ENCODE results near the gene WDR82.

WDR82 gene

DNA sequence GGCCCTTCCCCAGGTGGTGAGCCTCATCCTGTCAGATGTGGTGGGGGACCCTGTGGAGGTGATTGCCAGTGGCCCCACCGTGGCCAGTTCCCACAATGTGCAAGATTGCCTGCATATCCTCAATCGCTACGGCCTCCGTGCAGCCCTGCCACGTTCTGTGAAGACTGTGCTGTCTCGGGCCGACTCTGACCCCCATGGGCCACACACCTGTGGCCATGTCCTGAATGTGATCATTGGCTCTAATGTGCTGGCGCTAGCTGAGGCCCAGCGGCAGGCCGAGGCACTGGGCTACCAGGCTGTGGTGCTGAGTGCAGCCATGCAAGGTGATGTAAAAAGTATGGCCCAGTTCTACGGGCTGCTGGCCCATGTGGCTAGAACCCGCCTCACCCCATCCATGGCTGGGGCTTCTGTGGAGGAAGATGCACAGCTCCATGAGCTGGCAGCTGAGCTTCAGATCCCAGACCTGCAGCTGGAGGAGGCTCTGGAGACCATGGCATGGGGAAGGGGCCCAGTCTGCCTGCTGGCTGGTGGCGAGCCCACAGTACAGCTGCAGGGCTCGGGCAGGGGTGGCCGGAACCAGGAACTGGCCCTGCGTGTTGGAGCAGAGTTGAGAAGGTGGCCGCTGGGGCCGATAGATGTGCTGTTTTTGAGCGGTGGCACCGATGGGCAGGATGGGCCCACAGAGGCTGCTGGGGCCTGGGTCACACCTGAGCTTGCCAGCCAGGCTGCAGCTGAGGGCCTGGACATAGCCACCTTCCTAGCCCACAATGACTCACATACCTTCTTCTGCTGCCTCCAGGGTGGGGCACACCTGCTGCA, 14.0 kb upstream of the WDR82 start:
- no peak overlapping the region for H3K4me3 ChIP-seq (ENCODE audit: low read depth, low read length)

DNA sequence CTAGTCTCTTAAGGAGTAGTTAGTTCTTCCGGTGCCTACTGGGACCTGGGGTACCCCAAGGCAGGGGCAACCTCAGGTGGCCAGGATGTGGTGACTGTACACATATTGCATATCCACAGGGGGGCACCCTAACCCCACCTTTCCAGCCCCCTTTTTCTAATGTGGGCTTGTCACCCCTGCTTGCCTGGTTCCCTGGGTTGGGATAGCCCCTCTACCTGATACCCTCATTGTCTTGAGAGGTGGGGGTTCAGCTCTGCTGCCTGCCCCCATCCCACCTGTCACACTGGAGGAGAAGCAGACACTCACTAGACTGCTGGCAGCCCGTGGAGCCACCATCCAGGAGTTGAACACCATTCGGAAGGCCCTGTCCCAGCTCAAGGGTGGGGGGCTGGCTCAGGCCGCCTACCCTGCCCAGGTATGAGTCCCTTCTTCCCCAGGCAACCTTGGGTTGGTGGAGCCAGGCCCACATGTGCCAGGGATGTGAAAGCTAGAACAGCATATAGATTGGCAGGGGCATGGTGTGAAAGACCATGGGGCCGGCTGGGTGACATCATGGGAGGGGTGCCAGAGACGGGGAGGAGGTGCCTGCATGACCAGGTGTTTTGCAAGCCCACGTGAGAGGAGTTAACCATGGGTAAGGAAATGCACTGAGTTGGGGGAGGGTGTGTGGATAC, 13.2 kb upstream of the WDR82 start:
- TF ChIP-seq, protein P1, sequence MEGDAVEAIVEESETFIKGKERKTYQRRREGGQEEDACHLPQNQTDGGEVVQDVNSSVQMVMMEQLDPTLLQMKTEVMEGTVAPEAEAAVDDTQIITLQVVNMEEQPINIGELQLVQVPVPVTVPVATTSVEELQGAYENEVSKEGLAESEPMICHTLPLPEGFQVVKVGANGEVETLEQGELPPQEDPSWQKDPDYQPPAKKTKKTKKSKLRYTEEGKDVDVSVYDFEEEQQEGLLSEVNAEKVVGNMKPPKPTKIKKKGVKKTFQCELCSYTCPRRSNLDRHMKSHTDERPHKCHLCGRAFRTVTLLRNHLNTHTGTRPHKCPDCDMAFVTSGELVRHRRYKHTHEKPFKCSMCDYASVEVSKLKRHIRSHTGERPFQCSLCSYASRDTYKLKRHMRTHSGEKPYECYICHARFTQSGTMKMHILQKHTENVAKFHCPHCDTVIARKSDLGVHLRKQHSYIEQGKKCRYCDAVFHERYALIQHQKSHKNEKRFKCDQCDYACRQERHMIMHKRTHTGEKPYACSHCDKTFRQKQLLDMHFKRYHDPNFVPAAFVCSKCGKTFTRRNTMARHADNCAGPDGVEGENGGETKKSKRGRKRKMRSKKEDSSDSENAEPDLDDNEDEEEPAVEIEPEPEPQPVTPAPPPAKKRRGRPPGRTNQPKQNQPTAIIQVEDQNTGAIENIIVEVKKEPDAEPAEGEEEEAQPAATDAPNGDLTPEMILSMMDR (IDR thresholded peaks at IDR 0.05; ENCODE audit: low read depth, low read length): peak; percentile 37; the same call in 1 of the 2 replicates
- no peak overlapping the region for H3K4me3 ChIP-seq (ENCODE audit: low read depth, low read length)

More for the DNA sequence above, 14.0 kb upstream of the WDR82 start:
- TF ChIP-seq, protein P1 (IDR thresholded peaks at IDR 0.05; ENCODE audit: low read depth, low read length): no peak

DNA sequence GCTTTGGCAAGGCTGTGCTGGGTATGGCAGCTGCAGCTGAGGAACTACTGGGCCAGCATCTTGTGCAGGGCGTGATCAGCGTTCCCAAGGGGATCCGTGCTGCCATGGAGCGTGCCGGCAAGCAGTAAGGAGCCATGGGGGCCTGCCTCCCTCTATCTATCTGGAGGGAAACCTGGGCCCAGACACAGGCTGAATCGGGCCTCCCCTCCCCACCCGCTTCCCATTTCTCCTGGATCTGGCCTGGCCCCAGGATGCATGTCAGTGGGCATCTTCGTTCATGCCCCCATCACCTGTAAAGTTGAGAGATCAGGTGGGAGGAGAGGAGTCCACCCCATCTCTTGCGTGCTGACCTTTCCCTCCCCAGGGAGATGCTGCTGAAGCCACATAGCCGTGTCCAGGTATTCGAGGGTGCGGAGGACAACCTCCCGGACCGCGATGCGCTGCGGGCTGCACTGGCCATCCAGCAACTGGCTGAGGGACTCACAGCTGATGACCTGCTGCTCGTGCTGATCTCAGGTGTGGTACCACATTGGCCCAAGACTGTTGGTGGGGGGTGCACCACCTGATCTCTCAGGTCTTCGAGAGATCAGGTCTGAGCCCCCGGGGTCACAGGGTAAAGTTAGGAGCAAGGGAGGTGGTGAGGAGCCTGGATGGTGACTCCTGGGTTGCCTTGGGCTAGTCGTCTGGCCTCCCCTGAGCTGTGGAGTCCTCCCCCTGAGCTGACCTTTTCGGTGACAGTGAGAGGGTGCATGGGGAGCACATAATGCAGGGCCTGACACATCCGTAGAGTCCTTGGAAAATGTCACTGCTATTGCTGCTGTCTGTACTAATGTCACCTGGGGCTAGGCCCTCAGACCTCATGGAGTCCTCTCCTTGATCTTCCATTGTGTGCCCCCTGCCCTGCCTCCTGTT, 12.4 kb upstream of the WDR82 start:
- H3K4me3 ChIP-seq (ENCODE audit: low read depth, low read length): no peak overlapping the region
- TF ChIP-seq, protein P1 (IDR thresholded peaks at IDR 0.05; ENCODE audit: low read depth, low read length): no peak

DNA sequence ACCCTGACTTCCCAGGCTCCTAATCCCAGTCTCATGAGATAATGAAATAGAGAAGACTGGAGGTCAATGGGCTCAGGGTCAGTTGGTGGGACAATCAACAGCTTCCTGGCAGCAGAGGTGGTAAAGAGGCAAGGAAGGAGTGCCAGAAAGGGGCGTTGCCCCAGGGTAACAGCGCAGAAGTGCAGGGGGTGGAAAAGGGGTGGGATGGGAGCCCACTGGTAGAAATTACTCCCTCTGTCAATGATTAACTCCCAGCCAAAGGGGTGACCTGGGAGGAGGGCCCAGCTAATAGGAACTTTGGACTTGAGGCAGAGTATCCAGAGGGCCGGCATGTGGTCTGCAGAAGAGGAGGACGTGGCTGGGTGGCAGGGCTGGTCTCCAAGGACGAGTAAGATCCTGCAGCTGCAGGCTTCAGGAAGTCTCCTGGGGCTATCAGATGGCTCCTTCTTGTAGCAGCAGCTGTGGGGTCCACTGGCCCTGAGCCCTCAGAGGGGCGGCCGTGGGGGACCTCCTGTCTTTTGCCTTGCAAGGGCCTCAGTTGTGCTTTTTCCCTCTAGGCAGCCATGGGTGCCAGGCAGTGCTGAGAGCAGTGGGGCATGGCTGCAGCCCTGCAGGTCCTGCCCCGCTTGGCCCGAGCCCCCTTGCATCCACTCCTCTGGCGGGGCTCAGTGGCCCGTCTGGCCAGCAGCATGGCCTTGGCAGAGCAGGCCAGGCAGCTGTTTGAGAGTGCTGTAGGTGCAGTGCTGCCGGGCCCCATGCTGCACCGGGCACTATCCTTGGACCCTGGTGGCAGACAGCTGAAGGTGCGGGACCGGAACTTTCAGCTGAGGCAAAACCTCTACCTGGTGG, 11.5 kb upstream of the WDR82 start:
- H3K4me3 ChIP-seq (ENCODE audit: low read depth, low read length): no peak overlapping the region
- TF ChIP-seq, protein P1 (IDR thresholded peaks at IDR 0.05; ENCODE audit: low read depth, low read length): no peak

GRCh38 chr3:52289338-52289746, 10.9 kb upstream of the WDR82 start:
- TF ChIP-seq, protein P1 (IDR thresholded peaks at IDR 0.05; ENCODE audit: low read depth, low read length): no peak
- no peak overlapping the region for H3K4me3 ChIP-seq (ENCODE audit: low read depth, low read length)

GRCh38 chr3:52288674-52289073, 10.2 kb upstream of the WDR82 start:
- H3K4me3 ChIP-seq (ENCODE audit: low read depth, low read length): peak overlapping the region; percentile 91
- TF ChIP-seq, protein P1 (IDR thresholded peaks at IDR 0.05; ENCODE audit: low read depth, low read length): no peak

Data from WI38 (cell line).